ENCODE data around the gene CYP39A1.

CYP39A1 gene

GRCh38 chr6:46573140-46573539, 79.5 kb downstream of the CYP39A1 start:
- no peak for TF ChIP-seq CTCF (conservative IDR thresholded peaks at IDR 0.05; ENCODE audit: low read depth, low read length)
- Histone ChIP-seq H3K79me2 (ENCODE audit: insufficient read depth, low read depth) (no peaks in the 10 kb centered on the region), H3K27me3 (ENCODE audit: insufficient read depth, low read depth) (no peaks in the 10 kb centered on the region), H3K4me1 (ENCODE audit: low read depth, poor library complexity, severe bottlenecking) (peaks cover 36% of the 10 kb centered on the region), H3K36me3 (ENCODE audit: insufficient read depth) (no peaks in the 10 kb centered on the region), H3K9ac (no peak overlapping the region), H3K27ac (no peak overlapping the region), H2AFZ (ENCODE audit: low read depth) (no peak overlapping the region), H4K20me1 (ENCODE audit: insufficient read depth) (no peaks in the 10 kb centered on the region), H3K4me2 (peak overlapping the region; percentile 11; the same call in 1 of the 2 replicates), H3K4me3 (IDR thresholded peaks at IDR 0.05; ENCODE audit: insufficient read depth, low read depth, low read length) (no peak overlapping the region)

GRCh38 chr6:46565531-46565930, 87.1 kb downstream of the CYP39A1 start:
- no peaks in the 10 kb centered on the region for H3K27me3 ChIP-seq (ENCODE audit: insufficient read depth, low read depth)
- no peaks in the 10 kb centered on the region for H3K4me1 ChIP-seq (ENCODE audit: low read depth, poor library complexity, severe bottlenecking)
- no peaks in the 10 kb centered on the region for H4K20me1 ChIP-seq (ENCODE audit: insufficient read depth)
- H3K4me3 ChIP-seq (IDR thresholded peaks at IDR 0.05; ENCODE audit: insufficient read depth, low read depth, low read length), result no peak overlapping the region
- H3K79me2 ChIP-seq (ENCODE audit: insufficient read depth, low read depth), result no peaks in the 10 kb centered on the region
- TF ChIP-seq CTCF (conservative IDR thresholded peaks at IDR 0.05; ENCODE audit: low read depth, low read length), result no peak
- no peak overlapping the region for H3K9ac ChIP-seq
- no peak overlapping the region for H2AFZ ChIP-seq (ENCODE audit: low read depth)
- no peaks in the 10 kb centered on the region for H3K36me3 ChIP-seq (ENCODE audit: insufficient read depth)
- no peak overlapping the region for H3K27ac ChIP-seq
- H3K4me2 ChIP-seq, result no peak overlapping the region

- H3K27me3 ChIP-seq (ENCODE audit: insufficient read depth, low read depth), result no peaks in the 10 kb centered on the region
- no peak for TF ChIP-seq CTCF (conservative IDR thresholded peaks at IDR 0.05; ENCODE audit: low read depth, low read length)
- H3K36me3 ChIP-seq (ENCODE audit: insufficient read depth), result no peaks in the 10 kb centered on the region
- no peaks in the 10 kb centered on the region for H4K20me1 ChIP-seq (ENCODE audit: insufficient read depth)
- no peak overlapping the region for H3K4me2 ChIP-seq
- H3K4me1 ChIP-seq (ENCODE audit: low read depth, poor library complexity, severe bottlenecking), result no peaks in the 10 kb centered on the region
- H2AFZ ChIP-seq (ENCODE audit: low read depth), result no peak overlapping the region
- H3K79me2 ChIP-seq (ENCODE audit: insufficient read depth, low read depth), result no peaks in the 10 kb centered on the region
- H3K4me3 ChIP-seq (IDR thresholded peaks at IDR 0.05; ENCODE audit: insufficient read depth, low read depth, low read length), result no peak overlapping the region
- no peak overlapping the region for H3K9ac ChIP-seq
- H3K27ac ChIP-seq, result no peak overlapping the region
These were observed 88.7 kb downstream of the CYP39A1 start for GRCh38 chr6:46563924-46564323.

GRCh38 chr6:46556053-46556452, 96.6 kb downstream of the CYP39A1 start:
- Histone ChIP-seq H2AFZ (ENCODE audit: low read depth) (no peak overlapping the region), H3K27ac (no peak overlapping the region), H3K27me3 (ENCODE audit: insufficient read depth, low read depth) (no peaks in the 10 kb centered on the region), H3K36me3 (ENCODE audit: insufficient read depth) (no peaks in the 10 kb centered on the region), H4K20me1 (ENCODE audit: insufficient read depth) (no peaks in the 10 kb centered on the region), H3K4me3 (IDR thresholded peaks at IDR 0.05; ENCODE audit: insufficient read depth, low read depth, low read length) (no peak overlapping the region), H3K79me2 (ENCODE audit: insufficient read depth, low read depth) (no peaks in the 10 kb centered on the region), H3K4me2 (no peak overlapping the region), H3K9ac (no peak overlapping the region), H3K4me1 (ENCODE audit: low read depth, poor library complexity, severe bottlenecking) (no peaks in the 10 kb centered on the region)
- TF ChIP-seq CTCF (conservative IDR thresholded peaks at IDR 0.05; ENCODE audit: low read depth, low read length), result no peak

Data from KMS-11 (cell line).